GM06990 (cell line): ENCODE data around the gene LRRC32.

ENCODE experiments used
- DNase-seq: peaks from one replicate; pipeline ENCODE4 v3.0.0-alpha.2; 2011; ENCODE audit not compliant: insufficient read length; ENCODE audit errors: extremely low read depth
- H3K27me3 ChIP-seq: replicated peaks from 2 replicates; pipeline ENCODE4 v1.6.0; 2011; ENCODE audit warnings: low read length; ENCODE audit not compliant: control insufficient read depth, insufficient read depth
- H3K36me3 ChIP-seq: 2 replicates; pipeline ENCODE4 v1.5.1; 2011; ENCODE audit warnings: low read length; ENCODE audit not compliant: control insufficient read depth, insufficient read depth
- H3K4me3 ChIP-seq: replicated peaks from 2 replicates; pipeline ENCODE4 v1.5.1; 2011; ENCODE audit warnings: low read depth, mild to moderate bottlenecking, control low read depth, low read length
- TF ChIP-seq, protein P1 (sequence below): IDR thresholded peaks from 2 replicates; pipeline ENCODE4 v1.5.1; 2011; ENCODE audit warnings: low read length, control low read depth, mild to moderate bottlenecking, inconsistent platforms; ENCODE audit not compliant: insufficient read depth, poor library complexity, severe bottlenecking

The LRRC32 gene

DNA sequence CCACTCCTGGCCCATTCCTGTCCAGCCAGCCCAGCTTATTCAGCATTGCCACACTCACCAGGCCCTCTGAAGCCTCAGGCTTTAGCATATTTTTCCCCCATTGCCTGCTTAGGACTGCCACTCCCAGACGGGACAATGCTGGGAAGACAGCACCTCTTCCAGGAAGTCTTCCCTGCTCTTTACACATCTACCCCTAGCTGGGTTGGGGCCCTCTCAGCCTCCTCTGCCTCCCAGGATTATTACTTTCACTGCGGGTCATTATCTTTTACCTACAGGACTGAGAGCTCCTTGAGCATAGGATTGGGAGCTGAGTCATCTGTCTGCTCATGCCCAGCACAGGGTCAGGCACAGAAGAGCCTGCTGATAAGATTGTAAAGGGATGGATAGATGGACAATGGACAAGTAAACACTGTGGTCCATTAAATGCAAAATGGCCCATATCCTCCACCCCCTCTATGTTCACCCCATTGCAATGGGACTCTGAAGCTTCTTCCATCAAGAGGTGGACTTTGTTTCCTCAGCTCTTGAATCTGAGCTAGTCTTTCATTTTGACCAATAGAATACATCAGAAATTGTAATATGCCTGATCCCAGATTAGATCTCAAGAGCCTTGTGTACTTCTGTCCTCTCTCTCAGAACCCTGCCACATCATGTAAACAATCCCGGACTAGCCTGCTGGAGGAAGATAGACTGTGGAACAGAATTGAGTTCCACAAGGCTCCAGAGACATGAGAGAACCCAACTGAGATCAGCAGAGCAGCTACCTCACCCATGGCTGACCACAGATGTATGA is 32.0 kb upstream of the LRRC32 start:
- Histone ChIP-seq H3K4me3 (no peak overlapping the region), H3K36me3 (no peaks in the 10 kb centered on the region), H3K27me3 (peaks cover 3% of the 10 kb centered on the region)
- TF ChIP-seq, protein P1, sequence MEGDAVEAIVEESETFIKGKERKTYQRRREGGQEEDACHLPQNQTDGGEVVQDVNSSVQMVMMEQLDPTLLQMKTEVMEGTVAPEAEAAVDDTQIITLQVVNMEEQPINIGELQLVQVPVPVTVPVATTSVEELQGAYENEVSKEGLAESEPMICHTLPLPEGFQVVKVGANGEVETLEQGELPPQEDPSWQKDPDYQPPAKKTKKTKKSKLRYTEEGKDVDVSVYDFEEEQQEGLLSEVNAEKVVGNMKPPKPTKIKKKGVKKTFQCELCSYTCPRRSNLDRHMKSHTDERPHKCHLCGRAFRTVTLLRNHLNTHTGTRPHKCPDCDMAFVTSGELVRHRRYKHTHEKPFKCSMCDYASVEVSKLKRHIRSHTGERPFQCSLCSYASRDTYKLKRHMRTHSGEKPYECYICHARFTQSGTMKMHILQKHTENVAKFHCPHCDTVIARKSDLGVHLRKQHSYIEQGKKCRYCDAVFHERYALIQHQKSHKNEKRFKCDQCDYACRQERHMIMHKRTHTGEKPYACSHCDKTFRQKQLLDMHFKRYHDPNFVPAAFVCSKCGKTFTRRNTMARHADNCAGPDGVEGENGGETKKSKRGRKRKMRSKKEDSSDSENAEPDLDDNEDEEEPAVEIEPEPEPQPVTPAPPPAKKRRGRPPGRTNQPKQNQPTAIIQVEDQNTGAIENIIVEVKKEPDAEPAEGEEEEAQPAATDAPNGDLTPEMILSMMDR = no peak
- no peak for DNase-seq

DNA sequence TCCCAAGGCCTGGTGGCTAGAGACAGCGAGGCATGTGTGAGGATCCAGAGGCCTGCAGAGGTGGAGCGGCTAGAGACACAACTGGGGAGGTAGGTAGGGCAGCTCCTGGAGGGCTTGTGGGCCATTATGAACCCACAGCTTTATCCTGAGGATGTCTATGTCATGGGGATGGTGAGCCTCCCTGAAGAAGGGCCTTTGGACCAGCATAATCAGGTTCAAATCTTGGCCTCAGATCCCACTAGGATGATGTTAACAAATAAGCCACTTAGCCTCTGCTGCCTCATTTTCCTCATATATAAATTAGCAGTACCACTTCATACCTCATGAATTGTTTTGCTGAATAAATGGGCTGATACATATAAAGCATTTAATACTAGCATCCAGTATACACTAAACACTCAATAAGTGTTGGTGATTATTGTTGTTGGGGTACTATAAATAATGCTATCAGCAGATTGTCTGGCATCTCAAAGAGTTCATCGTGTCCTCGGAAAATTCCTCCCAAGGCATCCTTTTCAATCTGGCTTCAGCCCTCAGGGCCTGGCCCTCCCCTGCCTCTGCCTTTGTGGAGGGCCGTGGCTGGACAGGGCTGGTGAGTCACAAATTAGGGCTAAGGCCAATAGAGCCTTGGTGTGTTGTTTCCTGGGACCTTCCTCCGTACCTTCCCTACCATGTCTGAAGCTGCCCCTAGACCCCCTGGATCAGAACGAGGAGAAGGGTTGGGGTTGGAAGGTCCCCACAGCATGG is 30.9 kb upstream of the LRRC32 start:
- no peak overlapping the region for H3K4me3 ChIP-seq
- TF ChIP-seq, protein P1 = no peak
- H3K27me3 ChIP-seq = peaks cover 3% of the 10 kb centered on the region
- no peak for DNase-seq
- H3K36me3 ChIP-seq = no peaks in the 10 kb centered on the region

DNA sequence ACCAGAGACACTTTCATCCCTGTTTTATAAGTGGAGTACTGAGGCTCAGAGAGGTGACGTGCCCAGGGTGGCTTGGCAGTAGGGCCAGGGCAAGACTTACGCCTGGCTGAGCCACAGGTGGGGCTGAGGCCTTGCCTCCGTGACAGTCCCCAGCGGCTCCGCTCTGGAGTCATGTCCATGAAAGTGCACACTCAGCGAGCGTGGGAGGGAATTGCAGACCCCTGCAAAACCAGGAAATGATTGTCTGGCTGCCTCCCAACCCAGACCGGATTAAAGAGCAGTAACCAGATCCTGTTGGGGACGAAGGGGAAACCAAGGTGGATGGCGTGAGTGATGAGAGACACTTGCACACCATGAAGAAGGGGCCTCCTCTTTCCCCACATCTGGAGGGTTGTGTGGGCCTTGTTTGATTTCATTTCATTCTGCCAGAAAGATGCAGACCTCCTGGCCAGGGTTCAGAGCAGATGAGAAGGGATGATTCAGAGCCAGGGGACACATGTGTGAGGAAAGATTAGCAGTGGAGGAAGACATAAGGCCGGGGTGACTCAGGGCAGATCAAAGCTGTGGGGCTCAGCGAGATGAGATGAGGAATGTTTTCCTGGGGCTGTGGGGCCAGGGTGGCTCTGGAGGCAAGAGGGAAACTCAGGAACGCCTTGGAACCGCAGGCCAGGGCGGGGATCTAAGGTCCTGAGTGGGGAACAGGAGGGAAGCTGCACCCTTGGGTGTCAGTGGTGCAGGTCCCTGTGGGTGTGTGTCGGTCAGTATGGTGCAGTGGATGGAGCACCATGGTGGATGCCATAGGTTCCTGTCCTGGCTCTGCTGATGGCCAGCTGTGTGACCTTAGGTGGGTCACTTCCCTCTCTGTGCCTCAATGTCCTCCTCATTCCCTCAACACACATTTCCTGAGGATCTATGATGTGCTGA is 29.9 kb upstream of the LRRC32 start:
- TF ChIP-seq, protein P1 = no peak
- no peak for DNase-seq

DNA sequence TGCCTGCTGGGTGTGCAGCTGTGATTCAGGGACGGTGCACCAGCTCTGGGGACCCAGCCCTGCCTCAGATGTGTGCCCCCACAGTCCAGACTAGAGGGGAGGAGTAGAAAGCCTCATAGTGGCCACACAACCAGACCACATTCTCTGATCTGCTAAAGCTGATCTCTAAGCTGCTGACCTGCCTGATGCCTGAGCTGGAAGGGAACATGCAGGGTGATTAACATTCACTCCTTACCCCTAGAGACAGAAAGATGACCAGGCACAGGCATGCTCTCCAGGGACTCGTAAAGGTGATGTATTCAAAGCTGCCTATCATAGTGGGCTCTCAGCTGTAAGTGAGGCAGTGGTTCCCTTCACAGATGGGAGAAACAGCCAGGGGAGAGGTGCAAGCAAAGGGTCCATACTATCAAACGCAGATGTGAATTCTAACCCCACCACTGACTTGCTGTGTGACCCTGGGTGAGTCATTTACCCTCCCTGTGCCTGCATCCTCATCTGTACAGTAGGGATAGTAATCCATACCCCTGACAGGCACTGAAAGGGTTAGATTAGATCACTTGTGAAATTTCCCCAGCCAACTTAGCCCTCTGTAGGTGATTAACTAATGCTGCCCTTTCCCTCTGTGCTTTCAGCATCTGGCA is 29.0 kb upstream of the LRRC32 start:
- no peak for DNase-seq
- Histone ChIP-seq H3K4me3 (no peak overlapping the region), H3K36me3 (no peaks in the 10 kb centered on the region), H3K27me3 (peaks cover 3% of the 10 kb centered on the region)
- TF ChIP-seq, protein P1 = no peak

More for the DNA sequence above, 29.9 kb upstream of the LRRC32 start:
- Histone ChIP-seq H3K36me3 (no peaks in the 10 kb centered on the region), H3K27me3 (peaks cover 3% of the 10 kb centered on the region), H3K4me3 (no peak overlapping the region)

DNA sequence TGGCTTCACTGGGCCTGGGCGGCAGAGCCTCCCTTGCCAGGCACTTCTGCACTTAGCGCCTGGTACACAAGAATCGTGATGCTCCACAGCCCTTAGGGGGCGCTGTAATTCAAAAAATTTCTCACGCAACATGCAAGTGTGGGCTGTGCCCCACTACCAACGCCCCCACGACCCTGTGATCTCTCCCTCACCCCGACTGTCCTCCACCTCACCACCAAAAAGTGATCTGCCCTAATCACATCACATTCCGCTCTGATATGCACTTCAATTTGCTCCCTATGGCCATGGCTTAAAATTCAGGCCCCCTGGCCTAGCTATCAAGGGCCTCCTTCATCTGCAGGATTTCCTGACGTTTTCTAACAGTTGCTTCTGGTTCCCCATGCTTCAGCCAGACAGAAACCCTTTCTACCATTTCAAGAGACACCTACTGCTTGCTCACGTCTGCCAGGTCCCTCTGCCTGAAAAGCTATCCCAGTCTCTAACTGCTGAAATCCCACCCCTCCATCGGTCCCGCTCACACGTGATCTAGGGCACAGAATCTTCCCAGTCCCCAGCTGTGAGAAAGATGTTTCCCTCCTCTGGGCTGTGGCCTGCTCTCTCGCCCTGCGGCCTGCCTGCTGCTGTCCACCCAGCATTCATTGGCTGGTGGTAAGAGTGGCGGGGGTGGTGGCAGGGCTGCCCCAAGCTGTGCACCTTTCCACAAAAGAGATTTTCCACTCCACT is 27.9 kb upstream of the LRRC32 start:
- Histone ChIP-seq H3K4me3 (no peak overlapping the region), H3K27me3 (peaks cover 8% of the 10 kb centered on the region), H3K36me3 (no peaks in the 10 kb centered on the region)
- DNase-seq = no peak
- TF ChIP-seq, protein P1 = peak; percentile 36
